Measurements from ENCODE around the gene CAPN14.
A peak's percentile ranks its signal among the peaks of the same experiment; 100 is the strongest.
"Not testable (repeated sequence)": the region's sequence is repeated elsewhere in the genome, so short reads cannot be mapped to it uniquely, and the experiment has no call there.

CAPN14 gene

GRCh38 chr2:31190188-31190587, 27.1 kb downstream of the CAPN14 start:
- DNase-seq (ENCODE audit: insufficient read length) (no peak), FAIRE-seq (no peak)
- TF ChIP-seq POLR2AphosphoS5 (IDR thresholded peaks at IDR 0.05; ENCODE audit: low read depth, low read length), result no peak
- no peak for TF ChIP-seq POLR2A (IDR thresholded peaks at IDR 0.05; ENCODE audit: low read depth, low read length)
- TF ChIP-seq TAF1 (IDR thresholded peaks at IDR 0.05; ENCODE audit: borderline replicate concordance, low read depth, low read length), result no peak

- DNase-seq (ENCODE audit: insufficient read length), result no peak
- TF ChIP-seq TAF1 (IDR thresholded peaks at IDR 0.05; ENCODE audit: borderline replicate concordance, low read depth, low read length) (no peak), POLR2A (IDR thresholded peaks at IDR 0.05; ENCODE audit: low read depth, low read length) (no peak)
- no peak for FAIRE-seq
These were observed 28.2 kb downstream of the CAPN14 start for GRCh38 chr2:31189141-31189540.

- DNase-seq (ENCODE audit: insufficient read length) (no peak), FAIRE-seq (no peak)
- TF ChIP-seq TAF1 (IDR thresholded peaks at IDR 0.05; ENCODE audit: borderline replicate concordance, low read depth, low read length), result no peak
- no peak for TF ChIP-seq POLR2A (IDR thresholded peaks at IDR 0.05; ENCODE audit: low read depth, low read length)
- no peak for TF ChIP-seq POLR2AphosphoS5 (IDR thresholded peaks at IDR 0.05; ENCODE audit: low read depth, low read length)
These were observed 29.2 kb downstream of the CAPN14 start for GRCh38 chr2:31188131-31188530.

- DNase-seq (ENCODE audit: insufficient read length) (no peak), FAIRE-seq (no peak)
- TF ChIP-seq TAF1 (IDR thresholded peaks at IDR 0.05; ENCODE audit: borderline replicate concordance, low read depth, low read length), result no peak
- TF ChIP-seq POLR2AphosphoS5 (IDR thresholded peaks at IDR 0.05; ENCODE audit: low read depth, low read length), result no peak
- no peak for TF ChIP-seq POLR2A (IDR thresholded peaks at IDR 0.05; ENCODE audit: low read depth, low read length)
These were observed 30.1 kb downstream of the CAPN14 start for GRCh38 chr2:31187166-31187565.

GRCh38 chr2:31183973-31184372, 33.3 kb downstream of the CAPN14 start:
- not testable (repeated sequence) for DNase-seq (ENCODE audit: insufficient read length); FAIRE-seq

GRCh38 chr2:31176742-31177141, 40.6 kb downstream of the CAPN14 start:
- no peak for TF ChIP-seq POLR2A (IDR thresholded peaks at IDR 0.05; ENCODE audit: low read depth, low read length)
- TF ChIP-seq POLR2AphosphoS5 (IDR thresholded peaks at IDR 0.05; ENCODE audit: low read depth, low read length), result no peak
- no peak for TF ChIP-seq TAF1 (IDR thresholded peaks at IDR 0.05; ENCODE audit: borderline replicate concordance, low read depth, low read length)
- DNase-seq (ENCODE audit: insufficient read length), result no peak

GRCh38 chr2:31171142-31171541, 46.2 kb downstream of the CAPN14 start:
- no peak for FAIRE-seq
- TF ChIP-seq POLR2AphosphoS5 (IDR thresholded peaks at IDR 0.05; ENCODE audit: low read depth, low read length) (no peak), TAF1 (IDR thresholded peaks at IDR 0.05; ENCODE audit: borderline replicate concordance, low read depth, low read length) (no peak), POLR2A (IDR thresholded peaks at IDR 0.05; ENCODE audit: low read depth, low read length) (no peak)
- no peak for DNase-seq (ENCODE audit: insufficient read length)

More at GRCh38 chr2:31176742-31177141, 40.6 kb downstream of the CAPN14 start:
- FAIRE-seq, result no peak

GRCh38 chr2:31170071-31170698, 47.1 kb downstream of the CAPN14 start:
- DNase-seq (ENCODE audit: insufficient read length), result peak; percentile 50
- peak; percentile 95 for FAIRE-seq
- TF ChIP-seq TAF1 (IDR thresholded peaks at IDR 0.05; ENCODE audit: borderline replicate concordance, low read depth, low read length) (no peak), POLR2A (IDR thresholded peaks at IDR 0.05; ENCODE audit: low read depth, low read length) (no peak), POLR2AphosphoS5 (IDR thresholded peaks at IDR 0.05; ENCODE audit: low read depth, low read length) (no peak)

- FAIRE-seq (no peak), DNase-seq (ENCODE audit: insufficient read length) (no peak)
- TF ChIP-seq POLR2A (IDR thresholded peaks at IDR 0.05; ENCODE audit: low read depth, low read length) (no peak), POLR2AphosphoS5 (IDR thresholded peaks at IDR 0.05; ENCODE audit: low read depth, low read length) (no peak), TAF1 (IDR thresholded peaks at IDR 0.05; ENCODE audit: borderline replicate concordance, low read depth, low read length) (no peak)
These were observed 49.0 kb downstream of the CAPN14 start for GRCh38 chr2:31168291-31168690.

- TF ChIP-seq POLR2AphosphoS5 (IDR thresholded peaks at IDR 0.05; ENCODE audit: low read depth, low read length) (no peak), POLR2A (IDR thresholded peaks at IDR 0.05; ENCODE audit: low read depth, low read length) (no peak), TAF1 (IDR thresholded peaks at IDR 0.05; ENCODE audit: borderline replicate concordance, low read depth, low read length) (no peak)
- DNase-seq (ENCODE audit: insufficient read length) (no peak), FAIRE-seq (no peak)
These were observed 50.4 kb downstream of the CAPN14 start for GRCh38 chr2:31166925-31167324.

GRCh38 chr2:31163011-31163539, 54.2 kb downstream of the CAPN14 start:
- no peak for DNase-seq (ENCODE audit: insufficient read length)
- FAIRE-seq, result no peak
- TF ChIP-seq POLR2A (IDR thresholded peaks at IDR 0.05; ENCODE audit: low read depth, low read length) (no peak), TAF1 (IDR thresholded peaks at IDR 0.05; ENCODE audit: borderline replicate concordance, low read depth, low read length) (no peak), POLR2AphosphoS5 (IDR thresholded peaks at IDR 0.05; ENCODE audit: low read depth, low read length) (no peak)

GRCh38 chr2:31161637-31162036, 55.7 kb downstream of the CAPN14 start:
- TF ChIP-seq TAF1 (IDR thresholded peaks at IDR 0.05; ENCODE audit: borderline replicate concordance, low read depth, low read length) (no peak), POLR2A (IDR thresholded peaks at IDR 0.05; ENCODE audit: low read depth, low read length) (no peak), POLR2AphosphoS5 (IDR thresholded peaks at IDR 0.05; ENCODE audit: low read depth, low read length) (no peak)
- DNase-seq (ENCODE audit: insufficient read length), result no peak
- no peak for FAIRE-seq

All from GM12892 (cell line).